Ectodermal cell (in vitro differentiated cells): ENCODE data around the gene CHCHD5.
"Not testable (repeated sequence)": the region's sequence is repeated elsewhere in the genome, so short reads cannot be mapped to it uniquely, and the experiment has no call there.

Source experiments
- H3K27ac ChIP-seq: 2 replicates; pipeline ENCODE4 v1.7.0; 2013; ENCODE audit warnings: mild to moderate bottlenecking, low read depth, low read length; ENCODE audit not compliant: insufficient read depth, poor library complexity, severe bottlenecking
- H3K27me3 ChIP-seq: 2 replicates; pipeline ENCODE4 v1.7.0; 2013; ENCODE audit warnings: mild to moderate bottlenecking, low read length; ENCODE audit not compliant: insufficient read depth, control insufficient read depth, poor library complexity, severe bottlenecking
- H3K36me3 ChIP-seq: one replicate; pipeline ENCODE4 v1.7.0; 2013; ENCODE audit warnings: low read length; ENCODE audit not compliant: control insufficient read depth, insufficient read depth
- H3K4me1 ChIP-seq: one replicate; pipeline ENCODE4 v1.7.0; 2013; ENCODE audit warnings: low read length; ENCODE audit not compliant: control insufficient read depth, insufficient read depth
- H3K4me3 ChIP-seq: 2 replicates; pipeline ENCODE4 v1.7.0; 2013; ENCODE audit warnings: low read depth, low read length, control low read depth; ENCODE audit not compliant: insufficient read depth
- H3K9me3 ChIP-seq: 2 replicates; pipeline ENCODE4 v1.7.0; 2013; ENCODE audit warnings: mild to moderate bottlenecking, low read length, moderate library complexity; ENCODE audit not compliant: control insufficient read depth
- WGBS, 2 experiments: methylation state at CpG; one replicate each; pipeline ENCODE4 v1.1.7; 2013; ENCODE audit warnings: missing lambda C conversion rate in 2 of 2; 5-methylcytosine and 5-hydroxymethylcytosine counted together

CHCHD5 gene

DNA sequence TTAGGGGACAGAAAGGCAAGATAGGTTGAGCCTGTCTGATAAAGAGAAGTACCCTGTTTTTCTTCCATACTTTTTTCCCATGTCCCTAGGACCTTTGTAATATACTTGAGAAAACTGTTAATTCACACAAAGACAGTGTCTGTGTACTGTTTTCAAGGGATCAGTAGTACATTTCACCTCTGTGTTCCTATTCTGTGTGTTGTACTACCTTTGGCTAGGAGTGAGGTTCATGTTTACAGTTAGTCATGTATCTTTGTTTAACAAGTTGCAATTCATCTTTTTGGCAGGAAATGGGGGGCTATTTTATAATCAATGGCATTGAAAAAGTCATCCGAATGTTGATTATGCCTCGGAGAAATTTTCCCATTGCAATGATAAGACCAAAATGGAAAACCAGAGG, 35.4 kb upstream of the CHCHD5 start:
- peaks cover 35% of the 10 kb centered on the region for H3K36me3 ChIP-seq

DNA sequence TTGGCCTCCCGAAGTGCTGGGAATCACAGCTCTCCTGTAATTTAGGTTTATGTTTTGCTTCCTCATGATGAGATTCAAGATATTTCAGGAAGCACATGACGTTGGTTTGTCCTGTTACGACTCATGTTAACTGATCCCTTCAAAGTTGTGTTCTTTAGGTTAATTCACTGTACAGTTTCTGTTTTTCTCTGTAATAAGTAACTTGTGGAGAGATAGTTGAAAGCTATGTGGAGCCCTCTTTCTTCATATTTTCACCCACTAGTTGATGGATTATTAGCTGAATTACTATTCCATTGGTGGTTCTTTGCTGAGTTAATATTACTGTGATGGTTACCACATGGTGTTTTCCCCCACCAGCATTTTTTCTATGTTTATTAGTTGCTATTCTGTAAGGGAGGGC, 18.3 kb upstream of the CHCHD5 start:
- Histone ChIP-seq H3K27ac (no peak overlapping the region), H3K36me3 (peaks cover 44% of the 10 kb centered on the region), H3K4me1 (no peaks in the 10 kb centered on the region), H3K27me3 (no peaks in the 10 kb centered on the region), H3K9me3 (no peaks in the 10 kb centered on the region), H3K4me3 (no peak overlapping the region)
- WGBS, 2 experiments: 93 to 94% methylated on average over 3 of the region's 3 CpGs

More for the DNA sequence above, 35.4 kb upstream of the CHCHD5 start:
- Histone ChIP-seq H3K27ac (no peak overlapping the region), H3K27me3 (no peaks in the 10 kb centered on the region), H3K4me3 (no peak overlapping the region), H3K4me1 (no peaks in the 10 kb centered on the region), H3K9me3 (no peaks in the 10 kb centered on the region)
- 93 to 100% methylated on average over 2 of the region's 2 CpGs for WGBS, 2 experiments

DNA sequence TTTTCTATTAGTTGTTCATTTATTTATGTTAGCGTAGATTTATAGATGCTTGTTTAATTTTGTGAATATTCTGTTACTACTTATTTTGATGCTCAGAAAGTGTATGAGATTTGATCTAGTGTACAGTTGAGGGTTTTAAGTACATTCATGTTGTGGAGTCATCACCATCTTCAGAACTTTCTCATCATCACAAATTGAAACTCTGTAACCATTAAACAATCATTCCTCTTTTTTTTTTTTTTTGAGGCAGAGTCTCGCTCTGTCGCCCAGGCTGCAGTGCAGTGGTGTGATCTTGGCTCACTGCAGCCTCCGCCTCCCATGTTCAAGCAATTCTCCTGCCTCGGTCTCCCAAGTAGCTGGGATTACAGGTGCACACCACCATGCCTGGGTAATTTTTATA, 17.9 kb upstream of the CHCHD5 start:
- H3K4me3 ChIP-seq, H3K27ac ChIP-seq, H3K9me3 ChIP-seq, H3K4me1 ChIP-seq, H3K27me3 ChIP-seq: not testable (repeated sequence)
- 98% methylated on average over 5 of the region's 5 CpGs for WGBS, 2 experiments
- H3K36me3 ChIP-seq: peaks cover 41% of the 10 kb centered on the region

DNA sequence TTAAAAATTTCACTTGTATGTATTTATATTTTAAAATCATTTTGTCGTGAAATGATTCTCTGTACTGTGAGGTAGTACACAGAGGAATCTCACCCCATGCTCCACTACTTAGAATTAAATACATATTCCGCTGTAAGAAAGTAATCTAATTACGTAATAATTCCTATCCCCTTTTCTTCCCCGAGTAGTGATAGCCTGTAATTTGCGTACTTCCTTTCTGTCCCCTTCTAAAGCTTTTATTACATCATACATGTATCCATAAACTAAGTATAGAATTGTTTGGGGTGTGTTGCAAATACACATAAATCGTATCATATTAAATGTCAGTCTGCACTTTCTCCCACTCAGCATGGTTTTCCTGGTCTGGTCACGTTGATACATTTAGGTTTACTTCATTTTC, 12.4 kb upstream of the CHCHD5 start:
- Histone ChIP-seq H3K36me3 (peaks cover 46% of the 10 kb centered on the region), H3K27me3 (no peaks in the 10 kb centered on the region)

DNA sequence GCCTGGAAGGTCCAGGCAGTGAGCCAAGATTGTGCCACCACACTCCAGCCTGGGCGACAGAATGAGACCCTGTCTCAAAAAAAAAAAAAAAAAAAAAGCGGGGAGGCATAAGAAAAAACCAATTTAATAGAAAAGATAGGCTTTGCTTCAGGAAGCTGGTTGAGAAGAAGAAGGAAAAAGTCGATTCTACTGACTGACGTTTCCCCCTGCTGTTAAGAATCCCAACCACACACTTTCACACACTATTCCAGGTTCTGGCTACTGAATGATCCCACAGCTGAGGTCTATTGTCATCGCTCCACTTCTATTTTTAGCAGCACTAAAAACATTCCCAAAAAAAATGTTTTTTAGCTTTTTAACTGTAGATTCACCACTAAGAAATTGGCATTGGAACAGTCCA, 6.7 kb upstream of the CHCHD5 start:
- H3K4me1 ChIP-seq: no peaks in the 10 kb centered on the region
- 76 to 81% methylated on average over 4 to 5 of the region's 5 CpGs for WGBS, 2 experiments
- no peak overlapping the region for H3K4me3 ChIP-seq
- no peak overlapping the region for H3K27ac ChIP-seq
- no peaks in the 10 kb centered on the region for H3K27me3 ChIP-seq
- no peaks in the 10 kb centered on the region for H3K9me3 ChIP-seq
- peaks cover 17% of the 10 kb centered on the region for H3K36me3 ChIP-seq

More for the DNA sequence above, 12.4 kb upstream of the CHCHD5 start:
- no peak overlapping the region for H3K4me3 ChIP-seq
- 90 to 98% methylated on average over 6 of the region's 7 CpGs for WGBS, 2 experiments
- H3K4me1 ChIP-seq: no peaks in the 10 kb centered on the region
- no peak overlapping the region for H3K27ac ChIP-seq
- no peaks in the 10 kb centered on the region for H3K9me3 ChIP-seq

DNA sequence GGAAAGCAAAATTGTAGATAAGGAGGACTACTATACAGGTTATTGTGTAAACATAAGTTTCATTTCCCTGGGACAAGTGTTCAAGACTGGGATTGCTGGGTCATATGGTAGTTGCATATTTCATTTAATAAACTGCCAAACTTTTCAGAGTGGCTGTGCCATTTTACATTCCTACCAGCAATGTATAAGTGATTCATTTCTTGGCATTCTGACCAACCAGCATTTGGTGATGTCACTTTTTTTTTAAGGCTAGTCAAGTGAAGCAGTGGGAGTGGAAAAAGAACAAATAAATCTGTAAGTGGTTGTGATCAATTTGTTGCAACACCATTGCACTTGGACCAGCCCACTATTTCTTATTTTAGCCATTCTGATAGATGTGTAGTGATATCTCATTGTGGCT, 5.2 kb upstream of the CHCHD5 start:
- Histone ChIP-seq H3K36me3 (peaks cover 12% of the 10 kb centered on the region), H3K4me3 (no peak overlapping the region), H3K4me1 (peaks cover 3% of the 10 kb centered on the region), H3K27ac (no peak overlapping the region), H3K9me3 (no peaks in the 10 kb centered on the region), H3K27me3 (no peaks in the 10 kb centered on the region)

DNA sequence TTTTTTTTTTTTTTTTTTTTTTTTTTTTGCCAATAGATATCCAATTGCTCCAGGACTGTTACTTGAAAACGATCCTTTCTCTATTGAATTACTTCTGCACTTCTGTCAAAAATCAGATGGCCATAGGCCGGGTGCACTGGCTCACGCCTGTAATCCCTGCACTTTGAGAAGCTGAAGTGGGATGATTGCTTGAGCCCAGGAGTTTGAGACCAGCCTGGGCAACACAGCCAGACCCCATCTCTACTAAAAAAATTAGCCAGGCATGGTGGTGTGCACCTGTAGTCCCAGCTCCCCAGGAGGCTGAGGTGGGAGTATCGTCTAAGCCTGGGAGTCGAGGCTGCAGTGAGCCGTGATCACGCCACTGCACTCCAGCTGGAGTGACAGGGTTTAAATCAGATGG, 4.3 kb upstream of the CHCHD5 start:
- no peak overlapping the region for H3K4me3 ChIP-seq
- no peak overlapping the region for H3K27ac ChIP-seq

DNA sequence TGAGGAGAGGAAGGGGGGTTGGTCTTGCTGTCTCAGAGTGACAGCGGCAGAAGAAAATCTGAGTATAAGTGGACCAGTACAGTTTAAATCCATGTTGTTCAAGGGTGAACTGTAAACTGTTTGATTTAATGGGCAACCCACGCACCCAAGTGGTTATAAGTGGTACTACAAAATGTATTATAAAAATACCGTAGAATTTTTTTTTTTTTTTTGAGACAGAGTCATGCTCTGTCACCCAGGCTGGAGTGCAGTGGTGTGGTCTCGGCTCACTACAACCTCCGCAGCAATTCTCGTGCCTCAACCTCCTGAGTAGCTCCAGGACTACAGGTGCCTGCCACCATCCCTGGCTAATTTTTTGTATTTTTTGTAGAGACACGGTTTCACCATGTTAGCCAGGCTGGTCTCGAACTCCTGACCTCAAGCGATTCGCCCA, 2.1 kb upstream of the CHCHD5 start:
- Histone ChIP-seq H3K4me1 (peaks cover 7% of the 10 kb centered on the region), H3K4me3 (no peak overlapping the region), H3K27ac (no peak overlapping the region), H3K36me3 (peaks cover 4% of the 10 kb centered on the region), H3K9me3 (no peaks in the 10 kb centered on the region), H3K27me3 (no peaks in the 10 kb centered on the region)
- 70 to 85% methylated on average over 8 to 10 of the region's 10 CpGs for WGBS, 2 experiments

More for the DNA sequence above, 4.3 kb upstream of the CHCHD5 start:
- no peaks in the 10 kb centered on the region for H3K9me3 ChIP-seq
- 89 to 94% methylated on average over 7 of the region's 7 CpGs for WGBS, 2 experiments
- peaks cover 3% of the 10 kb centered on the region for H3K4me1 ChIP-seq
- peaks cover 7% of the 10 kb centered on the region for H3K36me3 ChIP-seq
- H3K27me3 ChIP-seq: no peaks in the 10 kb centered on the region

DNA sequence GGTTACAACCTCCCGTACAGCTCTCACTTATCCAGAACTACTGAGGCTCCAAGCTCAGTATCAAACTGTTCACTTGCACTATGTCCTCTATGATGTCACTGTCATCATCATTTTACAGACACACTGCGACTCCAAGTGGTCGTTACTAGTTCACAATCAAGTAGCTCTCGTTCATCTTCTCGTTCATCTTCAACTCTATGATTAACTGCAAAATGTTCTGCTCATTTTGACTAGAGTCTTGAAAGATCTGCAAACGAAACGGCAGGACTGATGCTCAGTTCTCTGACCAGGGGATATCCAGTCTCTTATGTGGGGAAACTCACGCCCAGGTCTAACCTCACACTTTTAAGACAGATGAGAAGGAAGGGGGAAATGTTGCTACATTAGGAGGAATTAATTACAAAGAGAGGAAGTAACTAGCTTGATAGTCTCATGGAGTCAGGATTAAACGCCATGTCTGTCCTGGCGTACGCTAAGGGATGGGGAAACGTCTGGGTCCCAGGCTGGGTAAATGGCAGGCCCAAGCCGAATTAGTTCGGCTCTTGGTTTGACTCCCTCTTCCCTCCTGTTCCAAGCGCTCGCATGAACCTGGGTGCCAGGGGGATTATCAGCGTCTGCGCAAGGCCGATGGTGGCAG, 794 bp upstream of the CHCHD5 start:
- H3K9me3 ChIP-seq: no peaks in the 10 kb centered on the region
- H3K27me3 ChIP-seq: no peaks in the 10 kb centered on the region
- peak overlapping the region; percentile 98 for H3K27ac ChIP-seq
- H3K36me3 ChIP-seq: peaks cover 10% of the 10 kb centered on the region
- 42 to 46% methylated on average over 19 of the region's 19 CpGs for whole genome bisulfite sequencing, 2 experiments
- peaks cover 7% of the 10 kb centered on the region for H3K4me1 ChIP-seq
- peak overlapping the region; percentile 81 for H3K4me3 ChIP-seq

DNA sequence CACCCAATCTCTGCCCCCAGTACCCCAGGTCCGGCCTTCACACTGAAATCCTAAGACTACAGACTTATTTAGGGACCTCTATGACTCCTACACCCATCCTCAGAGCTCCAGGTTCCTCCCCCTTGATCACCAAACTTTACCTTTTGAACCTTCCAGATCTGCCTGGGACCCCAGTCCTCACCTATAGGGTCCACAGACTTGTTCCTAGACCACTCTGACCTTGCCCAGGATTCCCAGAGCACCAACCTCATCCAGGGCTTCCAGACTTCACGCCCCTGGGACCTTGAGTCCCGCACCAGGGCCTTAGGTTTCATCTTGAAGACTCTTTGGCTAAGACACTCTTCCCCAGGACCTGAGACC, 462 bp downstream of the CHCHD5 start:
- Histone ChIP-seq H3K27ac (peak overlapping the region; percentile 98), H3K27me3 (no peaks in the 10 kb centered on the region), H3K4me1 (peaks cover 7% of the 10 kb centered on the region), H3K9me3 (no peaks in the 10 kb centered on the region), H3K36me3 (peaks cover 10% of the 10 kb centered on the region), H3K4me3 (peak overlapping the region; percentile 81)
- 56 to 60% methylated on average over 3 of the region's 3 CpGs for WGBS, 2 experiments

DNA sequence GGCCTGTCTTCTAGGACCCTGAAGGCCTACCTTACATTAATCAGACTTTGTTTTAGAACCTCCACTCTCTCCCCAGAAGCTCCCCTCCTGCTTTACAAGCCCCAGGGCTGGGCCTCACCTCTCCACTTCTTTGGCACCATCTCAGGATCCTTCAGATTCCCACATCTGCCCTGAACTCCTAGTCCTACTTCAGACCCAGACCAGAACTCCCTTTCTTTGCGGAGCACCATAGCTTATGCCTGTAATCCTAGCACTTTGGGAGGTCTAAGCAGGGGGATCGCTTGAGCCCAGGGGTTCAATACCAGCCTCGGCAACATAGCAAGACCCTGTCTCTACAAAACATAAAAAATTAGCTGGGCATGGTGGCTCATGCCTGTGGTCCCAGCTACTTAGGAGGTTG, 991 bp downstream of the CHCHD5 start:
- 87 to 90% methylated on average over 3 of the region's 3 CpGs for WGBS, 2 experiments
- peak overlapping the region; percentile 81 for H3K4me3 ChIP-seq
- no peak overlapping the region for H3K27ac ChIP-seq
- peaks cover 10% of the 10 kb centered on the region for H3K36me3 ChIP-seq
- H3K4me1 ChIP-seq: peaks cover 7% of the 10 kb centered on the region
- H3K9me3 ChIP-seq: no peaks in the 10 kb centered on the region
- no peaks in the 10 kb centered on the region for H3K27me3 ChIP-seq
